ENCODE results near the gene PMS2. TPM values are rescaled to one million over a fixed set of nuclear protein-coding genes. Genes with fewer than 3 reads are reported as not detected.

The PMS2 gene
- total and polyA plus RNA-seq, 10 of the 15 experiments (the other 5 are each of a cell fraction or from before 2014, with no cell fraction given), result 3.6 to 25.4 (median 18.0) TPM

GRCh38 chr7:6030988-6031387 is 22.1 kb upstream of the PMS2 start, which contains the start of gene ANKRD61:
TSS of gene ANKRD61 (plus strand) at chr7:6031376. CDS start at chr7:6031376, 0 bp downstream.
- no peak within 1 kb of the TSS for H3K4me2 ChIP-seq (ENCODE audit: control insufficient read depth, insufficient read depth)
- H2AFZ ChIP-seq (ENCODE audit: control insufficient read depth, low read depth, low read length), result no peak within 1 kb of the TSS
- H4K20me1 ChIP-seq (ENCODE audit: control insufficient read depth, insufficient read depth), result no peaks in the 10 kb centered on the region
- ATAC-seq (no peak), FAIRE-seq (no peak), DNase-seq (ENCODE audit: low read depth, low spot score) (no peak)
- WGBS (ENCODE audit: insufficient coverage, insufficient replicate concordance, low lambda C conversion rate, missing lambda C conversion rate), result 98% methylated on average over 2 of the region's 2 CpGs
- peaks cover 11% of the 10 kb centered on the region for H3K4me1 ChIP-seq (ENCODE audit: control insufficient read depth, insufficient read depth, low read length)
- SMC1A ChIA-PET (ENCODE audit: uncharacterized antibody, unreplicated experiment), result no interaction called here
- no peaks in the 10 kb centered on the region for H3K9me3 ChIP-seq (replicated peaks; ENCODE audit: control insufficient read depth, insufficient read depth, low read length)
- RAD21 ChIA-PET (ENCODE audit: unreplicated experiment), result no interaction called here
- no peaks in the 10 kb centered on the region for H3K79me2 ChIP-seq (ENCODE audit: control insufficient read depth, insufficient read depth, low read length)
- H3K27ac ChIP-seq (ENCODE audit: control insufficient read depth, insufficient read depth), result no peak within 1 kb of the TSS
- no peak within 1 kb of the TSS for H3K4me3 ChIP-seq
- in situ Hi-C loops (cut with MboI), result no loop called here
- TF ChIP-seq POLR2A (IDR thresholded peaks at IDR 0.05; ENCODE audit: low read depth, low read length), result no peak
- no peak for TF ChIP-seq SUZ12 (IDR thresholded peaks at IDR 0.05; ENCODE audit: unreplicated experiment)
- no peak for TF ChIP-seq ZBTB40 (IDR thresholded peaks at IDR 0.05; ENCODE audit: borderline replicate concordance)
- TF ChIP-seq RAD51 (IDR thresholded peaks at IDR 0.05), result no peak
- no peak for TF ChIP-seq SREBF2 (IDR thresholded peaks at IDR 0.05; ENCODE audit: low read length)
- no peak for TF ChIP-seq ATF3 (IDR thresholded peaks at IDR 0.05; ENCODE audit: borderline replicate concordance, extremely low read depth, low read depth, low read length)
- TF ChIP-seq RELB (IDR thresholded peaks at IDR 0.05; ENCODE audit: low read depth), result no peak
- no peak for TF ChIP-seq MEF2B (IDR thresholded peaks at IDR 0.05; ENCODE audit: partially characterized antibody, poor library complexity, severe bottlenecking)
- TF ChIP-seq SMARCA5 (IDR thresholded peaks at IDR 0.05), result no peak
- no peak for TF ChIP-seq EGR1 (IDR thresholded peaks at IDR 0.05; ENCODE audit: borderline replicate concordance in 1 of 2, low read depth in 2 of 2, low read length in 2 of 2)
- no peak for TF ChIP-seq ZNF622 (IDR thresholded peaks at IDR 0.05)
- no peak for TF ChIP-seq TARDBP (IDR thresholded peaks at IDR 0.05; ENCODE audit: borderline replicate concordance)
- TF ChIP-seq BMI1 (IDR thresholded peaks at IDR 0.05; ENCODE audit: borderline replicate concordance), result no peak
- no peak for TF ChIP-seq MXI1 (IDR thresholded peaks at IDR 0.05; ENCODE audit: low read depth, low read length)
- CTCF ChIA-PET, result no interaction called here
- BruUV-seq (replicated peaks), result no TSS peak
- no peaks in the 10 kb centered on the region for H3K27me3 ChIP-seq (replicated peaks in 1 of 2; ENCODE audit: control insufficient read depth in 2 of 2, insufficient read depth in 2 of 2, low read length in 1 of 2)
- no peak within 1 kb of the TSS for H3K9ac ChIP-seq (ENCODE audit: control insufficient read depth, insufficient read depth, low read length)
- intact Hi-C loops (cut with micrococcal nuclease; ENCODE audit: unreplicated experiment), result no loop called here
- POLR2A ChIA-PET, result no interaction called here
- peaks cover 9 to 21% of the 10 kb centered on the region in 2 experiments for H3K36me3 ChIP-seq (ENCODE audit: control insufficient read depth in 2 of 2, insufficient read depth in 2 of 2, low read length in 1 of 2)
